ENCODE results near the gene CHRNA5. TPM values are rescaled to one million over a fixed set of nuclear protein-coding genes. Genes with fewer than 3 reads are reported as not detected.
A peak's percentile ranks its signal among the peaks of the same experiment; 100 is the strongest.
"Not testable (repeated sequence)": the region's sequence is repeated elsewhere in the genome, so short reads cannot be mapped to it uniquely, and the experiment has no call there.

CHRNA5 gene
- total RNA-seq (1 to 10 TPM in 1 of 2 donors, under 1 TPM in 1; 0.84 to 1.6 TPM), polyA plus RNA-seq (under 1 TPM; 0.25 to 0.41 TPM)
- long read RNA-seq, donor 1: 0 reads
- long read RNA-seq, donor 2: 0 reads

- H3K4me3 ChIP-seq (ENCODE audit: low read length in 2 of 2): peak within 1 kb of the TSS; percentile 15 to 79
- no peaks in the 10 kb centered on the region for H3K36me3 ChIP-seq (ENCODE audit: control insufficient read depth in 1 of 2, insufficient read depth in 2 of 2, low read length in 1 of 2)
- H3K9me3 ChIP-seq (ENCODE audit: control insufficient read depth, low read length): no peaks in the 10 kb centered on the region
- no peaks in the 10 kb centered on the region for H3K4me1 ChIP-seq (ENCODE audit: control insufficient read depth in 1 of 2, insufficient read depth in 2 of 2, low read length in 2 of 2)
- WGBS, 2 donors: 1% methylated on average over 61 to 75 of the region's 75 CpGs
- H3K27ac ChIP-seq (ENCODE audit: low read depth in 1 of 2, low read length in 2 of 2): no peak within 1 kb of the TSS
- ATAC-seq (ENCODE audit: low FRiP score) (peak; percentile 81), DNase-seq (peak; percentile 89 to 90)
- intact Hi-C loops (cut with DNase I): no loop called here
- H3K27me3 ChIP-seq (ENCODE audit: control insufficient read depth in 1 of 2, insufficient read depth in 2 of 2, low read length in 1 of 2): peaks cover 0 to under 1% of the 10 kb centered on the region in 2 donors
These were observed at the start of gene CHRNA5 for GRCh38 chr15:78565097-78565950. TSS of gene CHRNA5 (plus strand) at chr15:78565520. CDS start at chr15:78565720, 200 bp downstream.

- H3K4me1 ChIP-seq (ENCODE audit: control insufficient read depth in 1 of 2, insufficient read depth in 2 of 2, low read length in 2 of 2); H3K36me3 ChIP-seq (ENCODE audit: control insufficient read depth in 1 of 2, insufficient read depth in 2 of 2, low read length in 1 of 2); DNase-seq; H3K9me3 ChIP-seq (ENCODE audit: control insufficient read depth, low read length); H3K4me3 ChIP-seq (ENCODE audit: low read length in 2 of 2); ATAC-seq (ENCODE audit: low FRiP score); intact Hi-C loops (cut with DNase I); H3K27ac ChIP-seq (ENCODE audit: low read depth in 1 of 2, low read length in 2 of 2); H3K27me3 ChIP-seq (ENCODE audit: control insufficient read depth in 1 of 2, insufficient read depth in 2 of 2, low read length in 1 of 2): not testable (repeated sequence)
- WGBS, 2 donors: 98 to 100% methylated on average over 2 of the region's 3 CpGs
These were observed 45.3 kb upstream of the CHRNA5 start for GRCh38 chr15:78520035-78520434.

GRCh38 chr15:78524230-78524629, 41.1 kb upstream of the CHRNA5 start:
- Histone ChIP-seq H3K4me1 (ENCODE audit: control insufficient read depth in 1 of 2, insufficient read depth in 2 of 2, low read length in 2 of 2) (no peaks in the 10 kb centered on the region), H3K27ac (ENCODE audit: low read depth in 1 of 2, low read length in 2 of 2) (no peak overlapping the region), H3K9me3 (ENCODE audit: control insufficient read depth, low read length) (no peaks in the 10 kb centered on the region), H3K4me3 (ENCODE audit: low read length in 2 of 2) (no peak overlapping the region), H3K27me3 (ENCODE audit: control insufficient read depth in 1 of 2, insufficient read depth in 2 of 2, low read length in 1 of 2) (no peaks in the 10 kb centered on the region), H3K36me3 (ENCODE audit: control insufficient read depth in 1 of 2, insufficient read depth in 2 of 2, low read length in 1 of 2) (no peaks in the 10 kb centered on the region)
- ATAC-seq (ENCODE audit: low FRiP score) (no peak), DNase-seq (no peak)
- intact Hi-C loops (cut with DNase I): no loop called here
- WGBS, 2 donors: 92% methylated on average over 5 of the region's 5 CpGs

GRCh38 chr15:78527325-78527724, 38.0 kb upstream of the CHRNA5 start:
- DNase-seq: no peak
- no peak overlapping the region for H3K27ac ChIP-seq (ENCODE audit: low read depth in 1 of 2, low read length in 2 of 2)
- 84 to 88% methylated on average over 5 of the region's 5 CpGs for WGBS, 2 donors
- ATAC-seq (ENCODE audit: low FRiP score): no peak
- no peaks in the 10 kb centered on the region for H3K4me1 ChIP-seq (ENCODE audit: control insufficient read depth in 1 of 2, insufficient read depth in 2 of 2, low read length in 2 of 2)
- H3K9me3 ChIP-seq (ENCODE audit: control insufficient read depth, low read length): no peaks in the 10 kb centered on the region
- H3K36me3 ChIP-seq (ENCODE audit: control insufficient read depth in 1 of 2, insufficient read depth in 2 of 2, low read length in 1 of 2): no peaks in the 10 kb centered on the region
- H3K4me3 ChIP-seq (ENCODE audit: low read length in 2 of 2): no peak overlapping the region
- no peaks in the 10 kb centered on the region for H3K27me3 ChIP-seq (ENCODE audit: control insufficient read depth in 1 of 2, insufficient read depth in 2 of 2, low read length in 1 of 2)
- intact Hi-C loops (cut with DNase I): no loop called here

GRCh38 chr15:78533331-78533730, 32.0 kb upstream of the CHRNA5 start:
- intact Hi-C loops (cut with DNase I): no loop called here
- 41 to 44% methylated on average over 2 of the region's 2 CpGs for WGBS, 2 donors
- ATAC-seq (ENCODE audit: low FRiP score) (no peak), DNase-seq (no peak)
- Histone ChIP-seq H3K4me3 (ENCODE audit: low read length in 2 of 2) (no peak overlapping the region), H3K9me3 (ENCODE audit: control insufficient read depth, low read length) (no peaks in the 10 kb centered on the region), H3K4me1 (ENCODE audit: control insufficient read depth in 1 of 2, insufficient read depth in 2 of 2, low read length in 2 of 2) (no peaks in the 10 kb centered on the region), H3K27me3 (ENCODE audit: control insufficient read depth in 1 of 2, insufficient read depth in 2 of 2, low read length in 1 of 2) (no peaks in the 10 kb centered on the region), H3K36me3 (ENCODE audit: control insufficient read depth in 1 of 2, insufficient read depth in 2 of 2, low read length in 1 of 2) (no peaks in the 10 kb centered on the region), H3K27ac (ENCODE audit: low read depth in 1 of 2, low read length in 2 of 2) (no peak overlapping the region)

- intact Hi-C loops (cut with DNase I): no loop called here
- 77 to 83% methylated on average over 1 of the region's 1 CpG for WGBS, 2 donors
These were observed 29.2 kb upstream of the CHRNA5 start for GRCh38 chr15:78536134-78536533.

GRCh38 chr15:78537266-78537905, 27.9 kb upstream of the CHRNA5 start:
- no peak for DNase-seq
- WGBS, 2 donors: 61 to 71% methylated on average over 5 of the region's 5 CpGs
- Histone ChIP-seq H3K27ac (ENCODE audit: low read depth in 1 of 2, low read length in 2 of 2) (no peak overlapping the region), H3K9me3 (ENCODE audit: control insufficient read depth, low read length) (no peaks in the 10 kb centered on the region), H3K36me3 (ENCODE audit: control insufficient read depth in 1 of 2, insufficient read depth in 2 of 2, low read length in 1 of 2) (no peaks in the 10 kb centered on the region), H3K27me3 (ENCODE audit: control insufficient read depth in 1 of 2, insufficient read depth in 2 of 2, low read length in 1 of 2) (no peaks in the 10 kb centered on the region), H3K4me3 (ENCODE audit: low read length in 2 of 2) (no peak overlapping the region), H3K4me1 (ENCODE audit: control insufficient read depth in 1 of 2, insufficient read depth in 2 of 2, low read length in 2 of 2) (peaks cover 0 to 5% of the 10 kb centered on the region in 2 donors)
- intact Hi-C loops (cut with DNase I): no loop called here
- no peak for ATAC-seq (ENCODE audit: low FRiP score)

More at GRCh38 chr15:78536134-78536533, 29.2 kb upstream of the CHRNA5 start:
- DNase-seq (no peak), ATAC-seq (ENCODE audit: low FRiP score) (no peak)
- no peak overlapping the region for H3K4me3 ChIP-seq (ENCODE audit: low read length in 2 of 2)
- no peaks in the 10 kb centered on the region for H3K27me3 ChIP-seq (ENCODE audit: control insufficient read depth in 1 of 2, insufficient read depth in 2 of 2, low read length in 1 of 2)
- no peaks in the 10 kb centered on the region for H3K9me3 ChIP-seq (ENCODE audit: control insufficient read depth, low read length)
- H3K4me1 ChIP-seq (ENCODE audit: control insufficient read depth in 1 of 2, insufficient read depth in 2 of 2, low read length in 2 of 2): no peaks in the 10 kb centered on the region
- H3K36me3 ChIP-seq (ENCODE audit: control insufficient read depth in 1 of 2, insufficient read depth in 2 of 2, low read length in 1 of 2): no peaks in the 10 kb centered on the region
- no peak overlapping the region for H3K27ac ChIP-seq (ENCODE audit: low read depth in 1 of 2, low read length in 2 of 2)

- DNase-seq (no peak), ATAC-seq (ENCODE audit: low FRiP score) (no peak)
- Histone ChIP-seq H3K9me3 (ENCODE audit: control insufficient read depth, low read length) (no peaks in the 10 kb centered on the region), H3K4me3 (ENCODE audit: low read length in 2 of 2) (no peak overlapping the region), H3K27me3 (ENCODE audit: control insufficient read depth in 1 of 2, insufficient read depth in 2 of 2, low read length in 1 of 2) (no peaks in the 10 kb centered on the region), H3K27ac (ENCODE audit: low read depth in 1 of 2, low read length in 2 of 2) (no peak overlapping the region), H3K36me3 (ENCODE audit: control insufficient read depth in 1 of 2, insufficient read depth in 2 of 2, low read length in 1 of 2) (no peaks in the 10 kb centered on the region), H3K4me1 (ENCODE audit: control insufficient read depth in 1 of 2, insufficient read depth in 2 of 2, low read length in 2 of 2) (peaks cover 0 to 9% of the 10 kb centered on the region in 2 donors)
- WGBS, 2 donors: 77 to 83% methylated on average over 1 of the region's 1 CpG
- intact Hi-C loops (cut with DNase I): no loop called here
These were observed 27.0 kb upstream of the CHRNA5 start for GRCh38 chr15:78538358-78538757.

Measured in aorta (tissue), 5 donors.